Activated naive CD8-positive, alpha-beta T cell treated with anti-CD3 and anti-CD28 coated beads for 36 hours (primary cell): ENCODE data around the gene GP1BB. TPM values are rescaled to one million over a fixed set of nuclear protein-coding genes. Genes with fewer than 3 reads are reported as not detected.

Source experiments
- DNase-seq: peaks from one replicate; pipeline ENCODE4 v3.0.0; 2021
- H3K27ac Mint-ChIP-seq: one replicate; pipeline ENCODE4 v1.8.0; 2022; ENCODE audit warnings: mild to moderate bottlenecking, moderate library complexity, mixed read lengths
- H3K27me3 Mint-ChIP-seq: one replicate; pipeline ENCODE4 v1.8.0; 2022; ENCODE audit warnings: mild to moderate bottlenecking, mixed read lengths
- H3K36me3 Mint-ChIP-seq: one replicate; pipeline ENCODE4 v1.8.0; 2021; ENCODE audit warnings: mild to moderate bottlenecking, mixed read lengths
- H3K4me1 Mint-ChIP-seq: one replicate; pipeline ENCODE4 v1.8.0; 2021; ENCODE audit warnings: mixed read lengths
- H3K4me3 Mint-ChIP-seq: one replicate; pipeline ENCODE4 v1.8.0; 2022; ENCODE audit warnings: mild to moderate bottlenecking, moderate library complexity, mixed read lengths
- H3K9me3 Mint-ChIP-seq: one replicate; pipeline ENCODE4 v1.8.0; 2022; ENCODE audit warnings: mixed read lengths
- total RNA-seq, 2 experiments: library from RNA; stranded (reverse); gene quantifications; one replicate each; pipeline ENCODE4 v1.2.3, GENCODE V29; 2021

GP1BB gene
- total RNA-seq, 2 experiments from 2014 or later = not detected

- Mint-ChIP-seq H3K9me3 (no peaks in the 10 kb centered on the region), H3K27ac (no peak overlapping the region), H3K4me3 (no peak overlapping the region), H3K36me3 (no peaks in the 10 kb centered on the region), H3K4me1 (no peaks in the 10 kb centered on the region), H3K27me3 (no peaks in the 10 kb centered on the region)
- DNase-seq = no peak
Measured at GRCh38 chr22:19737846-19738663, 14.7 kb downstream of the GP1BB start.

GRCh38 chr22:19738664-19739447 lies 15.5 kb downstream of the GP1BB start:
- Mint-ChIP-seq H3K4me3 (no peak overlapping the region), H3K27ac (no peak overlapping the region), H3K27me3 (no peaks in the 10 kb centered on the region), H3K4me1 (no peaks in the 10 kb centered on the region), H3K36me3 (no peaks in the 10 kb centered on the region), H3K9me3 (no peaks in the 10 kb centered on the region)
- no peak for DNase-seq

GRCh38 chr22:19739448-19739895 lies 16.1 kb downstream of the GP1BB start:
- Mint-ChIP-seq H3K36me3 (no peaks in the 10 kb centered on the region), H3K27me3 (no peaks in the 10 kb centered on the region), H3K27ac (no peak overlapping the region)

GRCh38 chr22:19739911-19740449 lies 16.6 kb downstream of the GP1BB start:
- DNase-seq = no peak
- Mint-ChIP-seq H3K4me1 (no peaks in the 10 kb centered on the region), H3K27me3 (no peaks in the 10 kb centered on the region), H3K4me3 (no peak overlapping the region), H3K9me3 (no peaks in the 10 kb centered on the region), H3K27ac (no peak overlapping the region), H3K36me3 (no peaks in the 10 kb centered on the region)

More at GRCh38 chr22:19739448-19739895, 16.1 kb downstream of the GP1BB start:
- no peaks in the 10 kb centered on the region for H3K4me1 Mint-ChIP-seq
- no peaks in the 10 kb centered on the region for H3K9me3 Mint-ChIP-seq
- H3K4me3 Mint-ChIP-seq = no peak overlapping the region
- DNase-seq = no peak

GRCh38 chr22:19740586-19740985 lies 17.2 kb downstream of the GP1BB start:
- Mint-ChIP-seq H3K27ac (no peak overlapping the region), H3K9me3 (no peaks in the 10 kb centered on the region), H3K4me1 (no peaks in the 10 kb centered on the region), H3K36me3 (no peaks in the 10 kb centered on the region), H3K27me3 (no peaks in the 10 kb centered on the region), H3K4me3 (no peak overlapping the region)
- no peak for DNase-seq

- no peaks in the 10 kb centered on the region for H3K27me3 Mint-ChIP-seq
- H3K27ac Mint-ChIP-seq = no peak overlapping the region
- no peaks in the 10 kb centered on the region for H3K9me3 Mint-ChIP-seq
- no peaks in the 10 kb centered on the region for H3K4me1 Mint-ChIP-seq
- H3K4me3 Mint-ChIP-seq = no peak overlapping the region
- no peaks in the 10 kb centered on the region for H3K36me3 Mint-ChIP-seq
- DNase-seq = no peak
Measured at GRCh38 chr22:19741053-19741452, 17.7 kb downstream of the GP1BB start.

GRCh38 chr22:19742160-19743066 lies 19.1 kb downstream of the GP1BB start:
- no peaks in the 10 kb centered on the region for H3K27me3 Mint-ChIP-seq
- no peak overlapping the region for H3K4me3 Mint-ChIP-seq
- no peak overlapping the region for H3K27ac Mint-ChIP-seq
- no peaks in the 10 kb centered on the region for H3K9me3 Mint-ChIP-seq
- H3K4me1 Mint-ChIP-seq = no peaks in the 10 kb centered on the region
- H3K36me3 Mint-ChIP-seq = no peaks in the 10 kb centered on the region
- no peak for DNase-seq

GRCh38 chr22:19743081-19743480 lies 19.7 kb downstream of the GP1BB start:
- H3K9me3 Mint-ChIP-seq = no peaks in the 10 kb centered on the region
- no peak overlapping the region for H3K4me3 Mint-ChIP-seq
- H3K27me3 Mint-ChIP-seq = no peaks in the 10 kb centered on the region
- H3K36me3 Mint-ChIP-seq = no peaks in the 10 kb centered on the region
- no peak for DNase-seq
- H3K4me1 Mint-ChIP-seq = no peaks in the 10 kb centered on the region
- no peak overlapping the region for H3K27ac Mint-ChIP-seq

- Mint-ChIP-seq H3K4me1 (no peaks in the 10 kb centered on the region), H3K4me3 (no peak overlapping the region), H3K27ac (no peak overlapping the region), H3K36me3 (no peaks in the 10 kb centered on the region), H3K9me3 (no peaks in the 10 kb centered on the region), H3K27me3 (no peaks in the 10 kb centered on the region)
- DNase-seq = no peak
Measured at GRCh38 chr22:19743651-19744050, 20.3 kb downstream of the GP1BB start.

- Mint-ChIP-seq H3K9me3 (no peaks in the 10 kb centered on the region), H3K27ac (no peak overlapping the region), H3K4me3 (no peak overlapping the region), H3K36me3 (no peaks in the 10 kb centered on the region), H3K27me3 (no peaks in the 10 kb centered on the region), H3K4me1 (no peaks in the 10 kb centered on the region)
- DNase-seq = no peak
Measured at GRCh38 chr22:19744350-19745006, 21.1 kb downstream of the GP1BB start.

GRCh38 chr22:19745155-19746101 lies 22.1 kb downstream of the GP1BB start:
- no peak overlapping the region for H3K27ac Mint-ChIP-seq

GRCh38 chr22:19746726-19747125 lies 23.4 kb downstream of the GP1BB start:
- Mint-ChIP-seq H3K27me3 (no peaks in the 10 kb centered on the region), H3K36me3 (no peaks in the 10 kb centered on the region), H3K4me1 (no peaks in the 10 kb centered on the region), H3K9me3 (no peaks in the 10 kb centered on the region), H3K27ac (no peak overlapping the region), H3K4me3 (no peak overlapping the region)
- DNase-seq = no peak

More at GRCh38 chr22:19745155-19746101, 22.1 kb downstream of the GP1BB start:
- no peaks in the 10 kb centered on the region for H3K27me3 Mint-ChIP-seq
- no peaks in the 10 kb centered on the region for H3K36me3 Mint-ChIP-seq
- no peak for DNase-seq
- H3K9me3 Mint-ChIP-seq = no peaks in the 10 kb centered on the region
- no peak overlapping the region for H3K4me3 Mint-ChIP-seq
- H3K4me1 Mint-ChIP-seq = no peaks in the 10 kb centered on the region

GRCh38 chr22:19747551-19747950 lies 24.2 kb downstream of the GP1BB start:
- no peaks in the 10 kb centered on the region for H3K9me3 Mint-ChIP-seq
- no peak for DNase-seq
- no peaks in the 10 kb centered on the region for H3K36me3 Mint-ChIP-seq
- no peak overlapping the region for H3K27ac Mint-ChIP-seq
- no peaks in the 10 kb centered on the region for H3K27me3 Mint-ChIP-seq
- H3K4me3 Mint-ChIP-seq = no peak overlapping the region
- H3K4me1 Mint-ChIP-seq = no peaks in the 10 kb centered on the region
